Heart left ventricle (tissue), 16 donors: Measurements from ENCODE around the gene OLFML2B. TPM values are rescaled to one million over a fixed set of nuclear protein-coding genes. Genes with fewer than 3 reads are reported as not detected.

Experiments
- ATAC-seq, 4 donors: fragments of 200-7000 bp; cut with Tn5 transposase; one replicate each; pipeline ENCODE4 v1.9.1; 2020 to 2022; ENCODE audit warnings: moderate library complexity in 4 of 4, mild to moderate bottlenecking in 3 of 4, moderate number of reproducible peaks in 1 of 4
- DNase-seq, 5 donors: peaks; one replicate each; pipeline ENCODE4 v3.0.0-alpha.2; 2020
- H3K27ac ChIP-seq, 12 donors: fragments of 200-600 bp; sonication (generic) in 4 of 12; one replicate each; pipeline versions ENCODE4 v1.5.0 to v1.8.0; 2016 to 2022; ENCODE audit warnings: mild to moderate bottlenecking in 2 of 12
- H3K27me3 ChIP-seq, 9 donors: fragments of 200-600 bp; sonication (generic) in 2 of 9; one replicate each; pipeline versions ENCODE4 v1.5.1 to v1.8.0; 2016 to 2022; ENCODE audit warnings: mild to moderate bottlenecking in 3 of 9
- H3K36me3 ChIP-seq, 9 donors: fragments of 200-600 bp; sonication (generic) in 2 of 9; one replicate each; pipeline versions ENCODE4 v1.5.0 to v1.8.0; 2018 to 2022; ENCODE audit warnings: mild to moderate bottlenecking in 2 of 9
- H3K4me1 ChIP-seq, 12 donors: fragments of 200-600 bp; sonication (generic) in 4 of 12; one replicate each; pipeline versions ENCODE4 v1.5.0 to v1.8.0; 2016 to 2022; ENCODE audit warnings: mild to moderate bottlenecking in 3 of 12
- H3K4me3 ChIP-seq, 12 donors: fragments of 200-600 bp; sonication (generic) in 4 of 12; one replicate each; pipeline versions ENCODE4 v1.5.0 to v1.8.0; 2017 to 2022; ENCODE audit warnings: mild to moderate bottlenecking in 9 of 12, moderate library complexity in 4 of 12
- H3K9me3 ChIP-seq, 12 donors: fragments of 200-600 bp; sonication (generic) in 4 of 12; one replicate each; pipeline versions ENCODE4 v1.5.0 to v1.8.0; 2016 to 2022; ENCODE audit warnings: mild to moderate bottlenecking in 1 of 12
- POLR2A ChIP-seq, 2 donors: fragments of 450-650 bp; IDR thresholded peaks; one replicate each; pipeline ENCODE4 v1.6.1; 2017; ENCODE audit warnings: antibody characterized with exemption in 2 of 2, mild to moderate bottlenecking in 2 of 2, moderate library complexity in 2 of 2
- WGBS, 4 donors: extraction: QIAGEN DNeasy Blood & Tissue Kit in 2 of 4; methylation state at CpG; one replicate each; pipeline versions ENCODE4 v1.1.5 to v1.1.7; 2013 to 2018; 5-methylcytosine and 5-hydroxymethylcytosine counted together
- intact Hi-C, 10 donors: fragments of 100-400 bp; cut with DNase I; formaldehyde crosslinking; loops; one replicate each; pipeline versions ENCODE4 v1.11.1 to v1.14.2; 2022
- polyA plus RNA-seq, 2 donors: library from polyadenylated mRNA; stranded (reverse); fragments of 200-250 nt; gene quantifications; one replicate each; pipeline ENCODE4 v1.2.3, GENCODE V29; 2013
- total RNA-seq, 9 donors: library from RNA; depleted of rRNA in 2 of 9; stranded (reverse); fragments of >200 nt in 2 of 9; fragmentation: NEBNext Ultra II Directional in 3 of 9; extraction: Animal tissue kit (Norgen Biotek cat#: 25700) in 3 of 9; gene quantifications; one replicate each; pipeline versions ENCODE4 v1.1.0 to v1.2.4, GENCODE V29; 2016 to 2023
- TF ChIP-seq, protein P1 (sequence below), 12 donors: fragments of 200-600 bp; sonication (generic) in 4 of 12; IDR thresholded peaks; one replicate each; pipeline versions ENCODE4 v1.5.0 to v1.8.0; 2018 to 2022; ENCODE audit warnings: antibody characterized with exemption in 12 of 12, mild to moderate bottlenecking in 5 of 12
- donor health status: ischemic (EF 13 %, LVEDD 7.1; RV severe dilation, severe dysfunction).
- donor health status: healthy with polysubstance abuse.
- donor health status: DM: no; HTN: yes; CAD: no.
- donor health status: DM: no; HTN: no; CAD: no.
- donor health status: ischemic (EF 25% LVEDD 6.9; RV normal size, moderate dysfunction).
- donor health status: ischemic (EF 25% LVEDD 5.7; RV mildly dilated, moderate dysfunction).
- donor health status: healthy.
- donor health status: DM: yes; HTN: yes; CAD: no.
- donor health status: ischemic (EF 35%, LVEDD 5.7; RV mildly dilated, moderate dysfunction).
- donor health status: nonischemic (EF 11% LVEDD 7.7; RV severe dilation, severe dysfunction).
- donor health status: DM: yes; HTN: yes; CAD: no.
- donor health status: PGD.
- donor health status: ischemic (EF 29% LVEDD 5.4; RV normal size, mild dysfunction).
- donor health status: nonischemic (EF 23%, LVEDD 6.1; RV moderate dilation, normal function).

Gene OLFML2B
- total and polyA plus RNA-seq, 11 donors = 0.75 to 39.2 (median 2.8) TPM

DNA sequence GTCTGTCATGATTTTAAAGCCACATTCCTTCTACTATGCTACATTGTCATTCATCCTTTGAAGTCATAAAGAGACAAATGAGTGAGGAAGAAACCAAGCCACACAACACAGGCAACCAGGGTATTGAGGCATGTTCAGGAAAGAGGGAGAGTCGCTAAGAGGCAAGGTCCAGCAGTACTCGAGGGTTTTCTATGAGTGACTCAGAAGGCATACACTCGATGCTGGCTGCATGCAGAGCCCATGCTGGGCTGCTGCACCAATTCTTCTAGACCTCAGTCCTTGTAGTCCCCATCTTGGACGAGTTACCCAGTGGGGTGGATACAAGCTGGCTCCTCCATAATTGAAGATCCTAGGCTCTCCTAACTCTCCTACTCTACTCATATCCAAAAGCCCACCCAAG lies 57.6 kb downstream of the OLFML2B start:
- peaks cover 0 to 34% (median 0%) of the 10 kb centered on the region in 12 donors for H3K4me1 ChIP-seq
- TF ChIP-seq, protein P1, sequence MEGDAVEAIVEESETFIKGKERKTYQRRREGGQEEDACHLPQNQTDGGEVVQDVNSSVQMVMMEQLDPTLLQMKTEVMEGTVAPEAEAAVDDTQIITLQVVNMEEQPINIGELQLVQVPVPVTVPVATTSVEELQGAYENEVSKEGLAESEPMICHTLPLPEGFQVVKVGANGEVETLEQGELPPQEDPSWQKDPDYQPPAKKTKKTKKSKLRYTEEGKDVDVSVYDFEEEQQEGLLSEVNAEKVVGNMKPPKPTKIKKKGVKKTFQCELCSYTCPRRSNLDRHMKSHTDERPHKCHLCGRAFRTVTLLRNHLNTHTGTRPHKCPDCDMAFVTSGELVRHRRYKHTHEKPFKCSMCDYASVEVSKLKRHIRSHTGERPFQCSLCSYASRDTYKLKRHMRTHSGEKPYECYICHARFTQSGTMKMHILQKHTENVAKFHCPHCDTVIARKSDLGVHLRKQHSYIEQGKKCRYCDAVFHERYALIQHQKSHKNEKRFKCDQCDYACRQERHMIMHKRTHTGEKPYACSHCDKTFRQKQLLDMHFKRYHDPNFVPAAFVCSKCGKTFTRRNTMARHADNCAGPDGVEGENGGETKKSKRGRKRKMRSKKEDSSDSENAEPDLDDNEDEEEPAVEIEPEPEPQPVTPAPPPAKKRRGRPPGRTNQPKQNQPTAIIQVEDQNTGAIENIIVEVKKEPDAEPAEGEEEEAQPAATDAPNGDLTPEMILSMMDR (IDR thresholded peaks at IDR 0.05) = no peak
- no peak for TF ChIP-seq POLR2A (IDR thresholded peaks at IDR 0.05)
- intact Hi-C loops = no loop called here
- peaks cover 0 to 5% (median 0%) of the 10 kb centered on the region in 9 donors for H3K36me3 ChIP-seq
- WGBS, 4 donors = 91 to 95% (median 92%) methylated on average over 4 of the region's 4 CpGs
- H3K9me3 ChIP-seq = no peaks in the 10 kb centered on the region
- no peak for ATAC-seq
- H3K27ac ChIP-seq = no peak overlapping the region
- no peak for DNase-seq
- H3K27me3 ChIP-seq = no peaks in the 10 kb centered on the region
- H3K4me3 ChIP-seq = no peak overlapping the region

DNA sequence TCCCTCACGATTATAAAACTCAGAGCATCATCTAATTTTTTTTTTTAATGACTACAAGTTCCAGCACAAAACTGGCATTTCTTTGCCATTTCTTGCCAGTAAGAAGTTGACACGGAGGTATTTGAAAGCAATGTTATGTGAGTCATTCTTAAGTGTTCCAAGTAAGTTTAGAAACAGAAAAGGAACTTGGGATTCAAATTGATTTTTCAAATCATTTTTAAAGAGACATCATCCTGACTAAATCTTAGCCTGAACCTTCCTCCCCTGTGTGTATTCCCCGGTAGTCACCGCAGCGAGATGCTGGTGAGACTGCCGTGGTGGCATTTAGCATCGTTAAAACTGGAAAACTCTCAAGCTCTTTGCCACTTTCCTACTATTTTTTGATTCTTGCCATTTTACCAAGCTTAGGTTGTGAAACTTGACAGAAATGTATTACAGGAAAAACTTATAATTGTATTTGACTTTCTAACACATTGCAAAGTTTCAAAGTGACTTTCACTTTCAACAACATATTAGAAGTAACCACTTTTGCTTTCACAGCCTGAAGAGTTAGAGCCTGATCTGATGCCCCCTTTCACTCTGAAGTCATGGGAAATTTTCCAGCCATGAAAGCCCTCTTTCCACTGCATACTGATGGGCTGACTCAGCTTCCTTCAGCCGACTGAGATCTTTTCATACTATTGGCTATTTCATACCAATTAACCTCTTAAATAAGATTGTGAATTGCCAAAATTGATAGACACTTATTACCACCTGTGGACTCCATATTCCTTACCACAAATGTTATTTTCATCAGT lies 61.4 kb downstream of the OLFML2B start:
- Histone ChIP-seq H3K27ac (peak overlapping the region in 11 of 12 donors; percentile 1 to 90 (median 54)), H3K36me3 (peaks cover 0 to 27% (median 16%) of the 10 kb centered on the region in 9 donors), H3K27me3 (no peaks in the 10 kb centered on the region), H3K4me3 (peak overlapping the region in 7 of 12 donors; percentile 17 to 46 (median 38)), H3K4me1 (peaks cover 0 to 32% (median 0%) of the 10 kb centered on the region in 12 donors), H3K9me3 (no peaks in the 10 kb centered on the region)
- DNase-seq = no peak
- ATAC-seq = peak in 3 of 4 donors; percentile 34 to 80 (median 70)
- TF ChIP-seq, protein P1 (IDR thresholded peaks at IDR 0.05) = no peak
- no peak for TF ChIP-seq POLR2A (IDR thresholded peaks at IDR 0.05)
- intact Hi-C loops = no loop called here
- 58 to 65% (median 61%) methylated on average over 8 of the region's 8 CpGs for WGBS, 4 donors

- no peaks in the 10 kb centered on the region for H3K27me3 ChIP-seq
- TF ChIP-seq POLR2A (IDR thresholded peaks at IDR 0.05) = no peak
- TF ChIP-seq, protein P1 (IDR thresholded peaks at IDR 0.05) = no peak
- WGBS, 4 donors = 70 to 79% (median 72%) methylated on average over 6 to 7 of the region's 7 CpGs
Measured at GRCh38 chr1:161958425-161958824, 65.2 kb downstream of the OLFML2B start.

GRCh38 chr1:161956930-161957329 lies 66.7 kb downstream of the OLFML2B start:
- no peak for ATAC-seq
- no peak for TF ChIP-seq POLR2A (IDR thresholded peaks at IDR 0.05)
- TF ChIP-seq, protein P1 (IDR thresholded peaks at IDR 0.05) = no peak
- 85 to 90% (median 87%) methylated on average over 3 of the region's 3 CpGs for WGBS, 4 donors
- H3K9me3 ChIP-seq = no peaks in the 10 kb centered on the region
- DNase-seq = no peak
- H3K4me1 ChIP-seq = peaks cover 0 to 44% (median 5%) of the 10 kb centered on the region in 12 donors
- H3K36me3 ChIP-seq = peaks cover 0 to 27% (median 11%) of the 10 kb centered on the region in 9 donors
- no peaks in the 10 kb centered on the region for H3K27me3 ChIP-seq
- H3K4me3 ChIP-seq = no peak overlapping the region
- H3K27ac ChIP-seq = no peak overlapping the region
- intact Hi-C loops = loop anchor here in 2 of 10 donors (5.0 to 10.0 kb wide), 2 partner anchors 35 to 72 kb away; no protein-coding TSS in a partner anchor

More at GRCh38 chr1:161958425-161958824, 65.2 kb downstream of the OLFML2B start:
- no peak for DNase-seq
- peaks cover 0 to 45% (median 8%) of the 10 kb centered on the region in 12 donors for H3K4me1 ChIP-seq
- no peak for ATAC-seq
- peaks cover 0 to 27% (median 11%) of the 10 kb centered on the region in 9 donors for H3K36me3 ChIP-seq
- no peak overlapping the region for H3K4me3 ChIP-seq
- intact Hi-C loops = loop anchor here in 2 of 10 donors (5.0 to 10.0 kb wide), 2 partner anchors 36 to 74 kb away; no protein-coding TSS in a partner anchor
- no peaks in the 10 kb centered on the region for H3K9me3 ChIP-seq
- H3K27ac ChIP-seq = no peak overlapping the region
